Karpas-422 (cell line): ENCODE data around the gene SLC5A7. TPM values are rescaled to one million over a fixed set of nuclear protein-coding genes. Genes with fewer than 3 reads are reported as not detected.

Source experiments
- DNase-seq: peaks from one replicate; pipeline ENCODE4 v3.0.0-alpha.2; 2015
- H2AFZ ChIP-seq: fragments of 200-600 bp; sonication (generic); 2 replicates; pipeline ENCODE4 v1.6.1; 2014; ENCODE audit warnings: antibody characterized with exemption, low read length, mixed read lengths
- H3K27ac ChIP-seq: fragments of 200-600 bp; sonication (generic); 2 replicates; pipeline ENCODE4 v1.5.1; 2014; ENCODE audit warnings: mild to moderate bottlenecking, low read length, moderate library complexity
- H3K27me3 ChIP-seq: fragments of 200-600 bp; sonication (generic); 2 replicates; pipeline ENCODE4 v1.6.1; 2014; ENCODE audit warnings: low read length, mixed read lengths
- H3K36me3 ChIP-seq: fragments of 200-600 bp; sonication (generic); 2 replicates; pipeline ENCODE4 v1.6.1; 2014; ENCODE audit warnings: low read length, mixed read lengths; ENCODE audit not compliant: insufficient read depth
- H3K4me1 ChIP-seq: fragments of 200-600 bp; sonication (generic); 2 replicates; pipeline ENCODE4 v1.6.1; 2014; ENCODE audit warnings: mild to moderate bottlenecking, low read length, mixed read lengths
- H3K4me2 ChIP-seq: fragments of 200-600 bp; sonication (generic); 2 replicates; pipeline ENCODE4 v1.6.1; 2014; ENCODE audit warnings: low read length, low read depth, mild to moderate bottlenecking; ENCODE audit not compliant: poor library complexity, severe bottlenecking
- H3K4me3 ChIP-seq: fragments of 200-600 bp; sonication (generic); 2 replicates; pipeline ENCODE4 v1.5.1; 2014; ENCODE audit warnings: mild to moderate bottlenecking, antibody characterized with exemption, low read length, mixed read lengths
- H3K79me2 ChIP-seq: fragments of 200-600 bp; sonication (generic); 2 replicates; pipeline ENCODE4 v1.6.1; 2014; ENCODE audit warnings: mild to moderate bottlenecking, low read length, mixed read lengths
- H3K9ac ChIP-seq: fragments of 200-600 bp; sonication (generic); 2 replicates; pipeline ENCODE4 v1.6.0; 2014; ENCODE audit warnings: low read length
- H3K9me2 ChIP-seq: fragments of 200-600 bp; sonication (generic), shearing (Covaris generic); replicated peaks from 2 replicates; pipeline ENCODE4 v1.6.0; 2014; ENCODE audit warnings: mild to moderate bottlenecking, low read length, moderate library complexity; ENCODE audit not compliant: insufficient read depth
- H3K9me3 ChIP-seq: fragments of 300-700, 200-600 bp; sonication (generic); 2 replicates; pipeline ENCODE4 v1.6.1; 2014; ENCODE audit warnings: low read length, mixed read lengths
- H4K20me1 ChIP-seq: fragments of 200-600 bp; sonication (generic); 2 replicates; pipeline ENCODE4 v1.6.1; 2014; ENCODE audit warnings: mild to moderate bottlenecking, antibody characterized with exemption, low read length, low read depth; ENCODE audit not compliant: insufficient read depth
- total RNA-seq: library from RNA; depleted of rRNA; stranded (reverse); fragments of >200 nt; shearing (Covaris generic); gene quantifications from 2 replicates; pipeline ENCODE4 v1.2.3, GENCODE V29; 2014; ENCODE audit warnings: low replicate concordance; rRNA removed

SLC5A7 gene
- total RNA-seq: not detected in 2 replicates

- H3K79me2 ChIP-seq: no peaks in the 10 kb centered on the region
- DNase-seq: no peak
- no peak within 1 kb of the TSS for H3K9ac ChIP-seq
- H2AFZ ChIP-seq: no peak within 1 kb of the TSS
- H4K20me1 ChIP-seq: no peaks in the 10 kb centered on the region
- H3K27ac ChIP-seq: no peak within 1 kb of the TSS
- H3K36me3 ChIP-seq: no peaks in the 10 kb centered on the region
- H3K27me3 ChIP-seq: no peaks in the 10 kb centered on the region
- H3K4me2 ChIP-seq: no peak within 1 kb of the TSS
- no peaks in the 10 kb centered on the region for H3K9me3 ChIP-seq
- no peaks in the 10 kb centered on the region for H3K9me2 ChIP-seq
- H3K4me1 ChIP-seq: no peaks in the 10 kb centered on the region
- no peak within 1 kb of the TSS for H3K4me3 ChIP-seq
These were observed at the start of gene SLC5A7 for GRCh38 chr2:107986278-107987217. TSS of gene SLC5A7 (plus strand) at chr2:107986524. CDS start at chr2:107988156, 1,632 bp downstream.

- no peak for DNase-seq
- no peaks in the 10 kb centered on the region for H3K4me1 ChIP-seq
- H3K9ac ChIP-seq: no peak overlapping the region
- no peak overlapping the region for H2AFZ ChIP-seq
- H4K20me1 ChIP-seq: no peaks in the 10 kb centered on the region
- H3K9me3 ChIP-seq: no peaks in the 10 kb centered on the region
- no peaks in the 10 kb centered on the region for H3K27me3 ChIP-seq
- H3K36me3 ChIP-seq: no peaks in the 10 kb centered on the region
- no peak overlapping the region for H3K4me2 ChIP-seq
- no peak overlapping the region for H3K4me3 ChIP-seq
- H3K9me2 ChIP-seq: no peaks in the 10 kb centered on the region
- no peaks in the 10 kb centered on the region for H3K79me2 ChIP-seq
- H3K27ac ChIP-seq: no peak overlapping the region
These were observed 24.9 kb upstream of the SLC5A7 start for GRCh38 chr2:107961395-107961794.

- no peaks in the 10 kb centered on the region for H3K4me1 ChIP-seq
- no peaks in the 10 kb centered on the region for H4K20me1 ChIP-seq
- no peaks in the 10 kb centered on the region for H3K79me2 ChIP-seq
- H3K4me2 ChIP-seq: no peak overlapping the region
- DNase-seq: no peak
- no peaks in the 10 kb centered on the region for H3K9me3 ChIP-seq
- no peaks in the 10 kb centered on the region for H3K27me3 ChIP-seq
- no peaks in the 10 kb centered on the region for H3K36me3 ChIP-seq
- no peak overlapping the region for H3K4me3 ChIP-seq
- H3K27ac ChIP-seq: no peak overlapping the region
- H2AFZ ChIP-seq: no peak overlapping the region
- no peaks in the 10 kb centered on the region for H3K9me2 ChIP-seq
- H3K9ac ChIP-seq: no peak overlapping the region
These were observed 22.1 kb upstream of the SLC5A7 start for GRCh38 chr2:107964185-107964584.

- Histone ChIP-seq H3K9me3 (no peaks in the 10 kb centered on the region), H3K27me3 (no peaks in the 10 kb centered on the region), H3K4me1 (no peaks in the 10 kb centered on the region), H3K79me2 (no peaks in the 10 kb centered on the region), H3K27ac (no peak overlapping the region), H3K4me2 (no peak overlapping the region), H3K9me2 (no peaks in the 10 kb centered on the region), H3K36me3 (no peaks in the 10 kb centered on the region), H3K4me3 (no peak overlapping the region), H2AFZ (no peak overlapping the region), H4K20me1 (no peaks in the 10 kb centered on the region), H3K9ac (no peak overlapping the region)
- DNase-seq: no peak
These were observed 1.6 kb upstream of the SLC5A7 start for GRCh38 chr2:107984707-107985106.

- no peaks in the 10 kb centered on the region for H3K4me1 ChIP-seq
- no peaks in the 10 kb centered on the region for H3K9me2 ChIP-seq
- no peak overlapping the region for H3K4me2 ChIP-seq
- no peak overlapping the region for H3K4me3 ChIP-seq
- H3K9ac ChIP-seq: no peak overlapping the region
- no peaks in the 10 kb centered on the region for H3K9me3 ChIP-seq
- no peak overlapping the region for H2AFZ ChIP-seq
- no peaks in the 10 kb centered on the region for H3K79me2 ChIP-seq
- H3K27me3 ChIP-seq: no peaks in the 10 kb centered on the region
- DNase-seq: no peak
- no peaks in the 10 kb centered on the region for H3K36me3 ChIP-seq
- H3K27ac ChIP-seq: no peak overlapping the region
- H4K20me1 ChIP-seq: no peaks in the 10 kb centered on the region
These were observed 1.8 kb downstream of the SLC5A7 start for GRCh38 chr2:107988108-107988507.

GRCh38 chr2:107989445-107989844, 3.1 kb downstream of the SLC5A7 start:
- H3K27ac ChIP-seq: no peak overlapping the region
- H4K20me1 ChIP-seq: no peaks in the 10 kb centered on the region
- no peak overlapping the region for H3K4me3 ChIP-seq
- H3K4me1 ChIP-seq: no peaks in the 10 kb centered on the region
- no peaks in the 10 kb centered on the region for H3K79me2 ChIP-seq
- no peak overlapping the region for H3K9ac ChIP-seq
- H3K4me2 ChIP-seq: no peak overlapping the region
- H3K36me3 ChIP-seq: no peaks in the 10 kb centered on the region
- no peaks in the 10 kb centered on the region for H3K9me3 ChIP-seq
- no peaks in the 10 kb centered on the region for H3K9me2 ChIP-seq
- H3K27me3 ChIP-seq: no peaks in the 10 kb centered on the region
- no peak for DNase-seq
- H2AFZ ChIP-seq: no peak overlapping the region

GRCh38 chr2:107990718-107991117, 4.4 kb downstream of the SLC5A7 start:
- Histone ChIP-seq H3K9me2 (no peaks in the 10 kb centered on the region), H3K27ac (no peak overlapping the region), H3K9me3 (no peaks in the 10 kb centered on the region), H2AFZ (no peak overlapping the region), H3K79me2 (no peaks in the 10 kb centered on the region), H3K36me3 (no peaks in the 10 kb centered on the region), H4K20me1 (no peaks in the 10 kb centered on the region), H3K27me3 (no peaks in the 10 kb centered on the region), H3K4me3 (no peak overlapping the region), H3K9ac (no peak overlapping the region), H3K4me2 (no peak overlapping the region), H3K4me1 (no peaks in the 10 kb centered on the region)
- no peak for DNase-seq

GRCh38 chr2:107992069-107992468, 5.7 kb downstream of the SLC5A7 start:
- Histone ChIP-seq H3K4me1 (no peaks in the 10 kb centered on the region), H3K79me2 (no peaks in the 10 kb centered on the region), H2AFZ (no peak overlapping the region), H3K27ac (no peak overlapping the region), H3K36me3 (no peaks in the 10 kb centered on the region), H3K9me3 (no peaks in the 10 kb centered on the region), H3K9ac (no peak overlapping the region), H3K4me2 (no peak overlapping the region), H3K9me2 (no peaks in the 10 kb centered on the region), H3K4me3 (no peak overlapping the region), H4K20me1 (no peaks in the 10 kb centered on the region), H3K27me3 (no peaks in the 10 kb centered on the region)
- no peak for DNase-seq
